Dermis blood vessel endothelial cell (primary cell): ENCODE data around the gene GALNT1. TPM values are rescaled to one million over a fixed set of nuclear protein-coding genes. Genes with fewer than 3 reads are reported as not detected.

Source experiments
- DNase-seq: peaks from one replicate; pipeline ENCODE4 v3.0.0; 2010
- total RNA-seq: library from RNA; depleted of rRNA; stranded (reverse); fragments of >200 nt; gene quantifications from 2 replicates; pipeline ENCODE4 v1.2.3, GENCODE V29; 2014

GALNT1 gene
- total RNA-seq, 1 donor from 2014 or later = 317 TPM

GRCh38 chr18:35582899-35583558, 1.5 kb downstream of the GALNT1 start:
- DNase-seq = peak; percentile 36

GRCh38 chr18:35584735-35585134, 3.2 kb downstream of the GALNT1 start:
- no peak for DNase-seq

GRCh38 chr18:35585608-35586007, 4.1 kb downstream of the GALNT1 start:
- DNase-seq = no peak

GRCh38 chr18:35588122-35588521, 6.6 kb downstream of the GALNT1 start:
- no peak for DNase-seq

GRCh38 chr18:35588995-35589394, 7.5 kb downstream of the GALNT1 start:
- DNase-seq = peak; percentile 49

- no peak for DNase-seq
Observed at GRCh38 chr18:35589546-35589945, 8.0 kb downstream of the GALNT1 start.

GRCh38 chr18:35590935-35591334, 9.4 kb downstream of the GALNT1 start:
- no peak for DNase-seq

- DNase-seq = no peak
Observed at GRCh38 chr18:35592298-35592697, 10.8 kb downstream of the GALNT1 start.

GRCh38 chr18:35593859-35594258, 12.3 kb downstream of the GALNT1 start:
- no peak for DNase-seq

GRCh38 chr18:35597758-35598157, 16.2 kb downstream of the GALNT1 start:
- DNase-seq = no peak

GRCh38 chr18:35602193-35602820, 20.8 kb downstream of the GALNT1 start:
- DNase-seq = no peak

- DNase-seq = no peak
Observed at GRCh38 chr18:35603008-35603407, 21.5 kb downstream of the GALNT1 start.

- DNase-seq = no peak
Observed at GRCh38 chr18:35603528-35603927, 22.0 kb downstream of the GALNT1 start.

- no peak for DNase-seq
Observed at GRCh38 chr18:35604369-35604768, 22.8 kb downstream of the GALNT1 start.

- peak; percentile 86 for DNase-seq
Observed at GRCh38 chr18:35605686-35606417, 24.3 kb downstream of the GALNT1 start.

- no peak for DNase-seq
Observed at GRCh38 chr18:35609236-35609635, 27.7 kb downstream of the GALNT1 start.

GRCh38 chr18:35610089-35610488, 28.5 kb downstream of the GALNT1 start:
- no peak for DNase-seq

GRCh38 chr18:35610724-35611123, 29.2 kb downstream of the GALNT1 start:
- no peak for DNase-seq

GRCh38 chr18:35611518-35611917, 30.0 kb downstream of the GALNT1 start:
- peak; percentile 32 for DNase-seq

GRCh38 chr18:35616074-35616473, 34.5 kb downstream of the GALNT1 start:
- no peak for DNase-seq

- peak; percentile 92 for DNase-seq
Observed at GRCh38 chr18:35616664-35617423, 35.3 kb downstream of the GALNT1 start.

GRCh38 chr18:35617865-35618264, 36.3 kb downstream of the GALNT1 start:
- DNase-seq = no peak

GRCh38 chr18:35618289-35618688, 36.7 kb downstream of the GALNT1 start:
- DNase-seq = no peak
